PC-9 (cell line): ENCODE results near the gene CDS2. TPM values are rescaled to one million over a fixed set of nuclear protein-coding genes. Genes with fewer than 3 reads are reported as not detected.

Experiments used
- BruUV-seq: library from RNA; stranded (reverse); fragments of 400-500 nt; replicated peaks from 2 replicates; lab custom pipeline; 2021; lab: Mats Ljungman, UMichigan
- CTCF ChIA-PET: fragments of 300-600 bp; sonication (Branson Sonifier 250); formaldehyde crosslinking; loops from one replicate; lab custom pipeline; 2022; ENCODE audit warnings: antibody characterized with exemption; lab: Charles Lee
- POLR2A ChIA-PET: fragments of 300-600 bp; sonication (Branson Sonifier 250); formaldehyde crosslinking; loops from one replicate; lab custom pipeline; 2022; ENCODE audit warnings: antibody characterized with exemption; ENCODE audit not compliant: unreplicated experiment; lab: Charles Lee
- DNase-seq, 2 experiments: peaks; one replicate each; pipeline versions ENCODE4 v3.0.0 to v3.0.0-alpha.2; 2015 to 2022; ENCODE audit warnings: mixed read lengths in 1 of 2
- H2AFZ ChIP-seq: fragments of 200-600 bp; sonication (generic); 2 replicates; pipeline ENCODE4 v1.8.1; 2017; ENCODE audit warnings: antibody characterized with exemption
- H3F3A ChIP-seq: fragments of 200-600 bp; sonication (generic); 2 replicates; pipeline ENCODE4 v1.8.1; 2017; ENCODE audit warnings: antibody characterized with exemption, mild to moderate bottlenecking, low read depth; ENCODE audit not compliant: insufficient read depth
- H3K27ac ChIP-seq: fragments of 200-600 bp; sonication (generic); 2 replicates; pipeline ENCODE4 v1.6.1; 2016; ENCODE audit warnings: mixed run types
- H3K27me3 ChIP-seq: fragments of 200-600 bp; sonication (generic); 2 replicates; pipeline ENCODE4 v1.6.1; 2016; ENCODE audit warnings: low read depth, mixed run types; ENCODE audit not compliant: insufficient read depth
- H3K36me3 ChIP-seq: fragments of 200-600 bp; sonication (generic); 2 replicates; pipeline ENCODE4 v1.6.1; 2016; ENCODE audit warnings: low read depth, mixed run types
- H3K4me1 ChIP-seq: fragments of 200-600 bp; sonication (generic); replicated peaks from 2 replicates; pipeline ENCODE4 v1.6.1; 2016; ENCODE audit warnings: mixed run types; ENCODE audit not compliant: insufficient read depth
- H3K4me2 ChIP-seq: fragments of 200-600 bp; sonication (generic); 2 replicates; pipeline ENCODE4 v1.6.1; 2017; ENCODE audit warnings: mixed run types
- H3K4me3 ChIP-seq: fragments of 200-600 bp; sonication (generic); 2 replicates; pipeline ENCODE4 v1.6.1; 2016; ENCODE audit warnings: mixed run types
- H3K79me2 ChIP-seq: fragments of 200-600 bp; sonication (generic); 2 replicates; pipeline ENCODE4 v1.6.1; 2017; ENCODE audit warnings: low read depth, mixed run types
- H3K9me2 ChIP-seq: fragments of 200-600 bp; sonication (generic); 2 replicates; pipeline ENCODE4 v1.8.1; 2017; ENCODE audit warnings: mild to moderate bottlenecking; ENCODE audit not compliant: insufficient read depth
- H3K9me3 ChIP-seq: fragments of 200-600 bp; sonication (generic); 2 replicates; pipeline ENCODE4 v1.8.1; 2016; ENCODE audit warnings: low read depth; ENCODE audit not compliant: insufficient read depth
- H4K20me1 ChIP-seq: fragments of 200-600 bp; sonication (generic); 2 replicates; pipeline ENCODE4 v1.8.1; 2017; ENCODE audit not compliant: insufficient read depth
- EZH2 ChIP-seq: fragments of 200-600 bp; sonication (generic); IDR thresholded peaks from 2 replicates; pipeline ENCODE4 v1.8.0; 2017; ENCODE audit warnings: antibody characterized with exemption, low read depth
- intact Hi-C: fragments of 100-400 bp; cut with micrococcal nuclease; formaldehyde crosslinking; loops from one replicate; pipeline ENCODE4 v1.10.0; 2022; ENCODE audit not compliant: unreplicated experiment
- total RNA-seq: library from RNA; stranded (reverse); gene quantifications from 2 replicates; pipeline ENCODE4 v1.2.3, GENCODE V29; 2021
- TF ChIP-seq, protein P1 (sequence below): fragments of 200-600 bp; sonication (generic); conservative IDR thresholded peaks from 2 replicates; pipeline ENCODE4 v1.6.1; 2017; ENCODE audit warnings: mixed run types, antibody characterized with exemption, mild to moderate bottlenecking, moderate library complexity

CDS2 gene
- total RNA-seq, 1 experiment from 2014 or later = 42.8 TPM

DNA sequence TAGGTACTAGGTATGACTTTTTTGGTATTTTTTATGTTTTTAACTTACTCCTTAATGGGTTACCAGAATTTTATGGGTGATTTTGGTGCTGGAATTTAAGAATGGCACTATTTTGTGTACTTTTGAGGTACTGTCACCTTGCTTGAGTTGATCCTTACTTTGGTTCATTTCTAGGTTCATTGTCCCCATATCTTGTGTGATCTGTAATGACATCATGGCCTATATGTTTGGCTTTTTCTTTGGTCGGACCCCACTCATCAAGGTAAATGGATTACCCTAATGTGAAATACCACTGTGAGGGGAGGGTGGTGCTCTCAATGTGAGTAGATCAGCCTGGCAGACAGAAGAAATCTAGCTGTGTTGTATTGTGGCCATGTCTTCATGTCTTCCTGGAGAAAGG, 57.9 kb downstream of the CDS2 start:
- Histone ChIP-seq H4K20me1 (no peaks in the 10 kb centered on the region), H3K79me2 (no peaks in the 10 kb centered on the region), H3K9me3 (no peaks in the 10 kb centered on the region), H3K36me3 (peaks cover 11% of the 10 kb centered on the region), H3K27ac (no peak overlapping the region), H3K4me2 (no peak overlapping the region), H2AFZ (no peak overlapping the region), H3K4me1 (no peaks in the 10 kb centered on the region), H3K4me3 (no peak overlapping the region), H3K9me2 (no peaks in the 10 kb centered on the region), H3K27me3 (no peaks in the 10 kb centered on the region), H3F3A (peaks cover 11% of the 10 kb centered on the region; the same call in 1 of the 2 replicates)
- TF ChIP-seq, protein P1, sequence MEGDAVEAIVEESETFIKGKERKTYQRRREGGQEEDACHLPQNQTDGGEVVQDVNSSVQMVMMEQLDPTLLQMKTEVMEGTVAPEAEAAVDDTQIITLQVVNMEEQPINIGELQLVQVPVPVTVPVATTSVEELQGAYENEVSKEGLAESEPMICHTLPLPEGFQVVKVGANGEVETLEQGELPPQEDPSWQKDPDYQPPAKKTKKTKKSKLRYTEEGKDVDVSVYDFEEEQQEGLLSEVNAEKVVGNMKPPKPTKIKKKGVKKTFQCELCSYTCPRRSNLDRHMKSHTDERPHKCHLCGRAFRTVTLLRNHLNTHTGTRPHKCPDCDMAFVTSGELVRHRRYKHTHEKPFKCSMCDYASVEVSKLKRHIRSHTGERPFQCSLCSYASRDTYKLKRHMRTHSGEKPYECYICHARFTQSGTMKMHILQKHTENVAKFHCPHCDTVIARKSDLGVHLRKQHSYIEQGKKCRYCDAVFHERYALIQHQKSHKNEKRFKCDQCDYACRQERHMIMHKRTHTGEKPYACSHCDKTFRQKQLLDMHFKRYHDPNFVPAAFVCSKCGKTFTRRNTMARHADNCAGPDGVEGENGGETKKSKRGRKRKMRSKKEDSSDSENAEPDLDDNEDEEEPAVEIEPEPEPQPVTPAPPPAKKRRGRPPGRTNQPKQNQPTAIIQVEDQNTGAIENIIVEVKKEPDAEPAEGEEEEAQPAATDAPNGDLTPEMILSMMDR = no peak
- TF ChIP-seq EZH2 = no peak
- POLR2A ChIA-PET = no interaction called here
- no peak for DNase-seq
- CTCF ChIA-PET = no interaction called here
- no TSS peak for BruUV-seq
- intact Hi-C loops = no loop called here

DNA sequence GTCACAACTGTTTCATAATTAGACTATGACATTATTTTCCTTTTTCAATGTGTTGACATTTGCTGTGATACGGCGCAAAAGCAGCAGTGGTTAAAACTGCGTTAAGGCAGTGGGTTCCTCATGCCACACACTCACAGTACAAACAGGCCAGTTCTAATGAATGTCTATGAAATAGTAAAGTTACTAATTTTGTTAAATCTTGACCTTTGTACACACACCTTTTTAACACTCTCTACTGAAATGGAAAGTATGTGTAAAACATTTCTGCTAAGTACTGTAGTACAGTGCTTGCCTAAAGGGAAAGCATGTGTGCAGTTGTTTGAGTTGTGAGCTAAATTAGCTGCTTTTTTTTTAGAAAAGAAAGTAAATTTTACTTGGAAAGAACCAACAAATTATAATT, 60.3 kb downstream of the CDS2 start:
- Histone ChIP-seq H2AFZ (no peak overlapping the region), H3K27me3 (no peaks in the 10 kb centered on the region), H3K36me3 (peaks cover 16% of the 10 kb centered on the region), H3K27ac (no peak overlapping the region), H3K9me3 (no peaks in the 10 kb centered on the region), H3K4me3 (no peak overlapping the region), H3K79me2 (no peaks in the 10 kb centered on the region), H4K20me1 (no peaks in the 10 kb centered on the region), H3K4me2 (no peak overlapping the region), H3K4me1 (no peaks in the 10 kb centered on the region), H3F3A (0 out of 2 replicates have a peak, but pooled peaks cover 10% of the 10 kb centered on the region), H3K9me2 (no peaks in the 10 kb centered on the region)
- intact Hi-C loops = no loop called here
- TF ChIP-seq EZH2 = no peak
- TF ChIP-seq, protein P1 = no peak
- BruUV-seq = no TSS peak
- CTCF ChIA-PET = no interaction called here
- POLR2A ChIA-PET = interaction anchor here (0.7 kb wide), 1 partner anchor 60 kb away, joined by 4 read pairs; the partner anchor contains the start of gene CDS2
- DNase-seq = no peak

GRCh38 chr20:5188736-5189135, 61.9 kb downstream of the CDS2 start:
- POLR2A ChIA-PET = no interaction called here
- DNase-seq = no peak
- Histone ChIP-seq H3K79me2 (no peaks in the 10 kb centered on the region), H3K9me3 (no peaks in the 10 kb centered on the region), H3K4me3 (no peak overlapping the region), H3F3A (0 out of 2 replicates have a peak, but pooled peaks cover 11% of the 10 kb centered on the region), H2AFZ (no peak overlapping the region), H3K27ac (no peak overlapping the region), H3K36me3 (peaks cover 10% of the 10 kb centered on the region; the same call in 1 of the 2 replicates), H3K4me2 (no peak overlapping the region), H3K9me2 (no peaks in the 10 kb centered on the region), H3K27me3 (no peaks in the 10 kb centered on the region), H4K20me1 (no peaks in the 10 kb centered on the region), H3K4me1 (no peaks in the 10 kb centered on the region)
- no TSS peak for BruUV-seq
- TF ChIP-seq, protein P1 = no peak
- no peak for TF ChIP-seq EZH2
- intact Hi-C loops = no loop called here
- CTCF ChIA-PET = no interaction called here
